ENCODE measurements around the gene GPR55. TPM values are rescaled to one million over a fixed set of nuclear protein-coding genes. Genes with fewer than 3 reads are reported as not detected.

GPR55 gene
- total and polyA plus RNA-seq, 10 of the 15 experiments (the other 5 are each of a cell fraction or from before 2014, with no cell fraction given) = 2.1 to 30.1 (median 16.2) TPM

DNA sequence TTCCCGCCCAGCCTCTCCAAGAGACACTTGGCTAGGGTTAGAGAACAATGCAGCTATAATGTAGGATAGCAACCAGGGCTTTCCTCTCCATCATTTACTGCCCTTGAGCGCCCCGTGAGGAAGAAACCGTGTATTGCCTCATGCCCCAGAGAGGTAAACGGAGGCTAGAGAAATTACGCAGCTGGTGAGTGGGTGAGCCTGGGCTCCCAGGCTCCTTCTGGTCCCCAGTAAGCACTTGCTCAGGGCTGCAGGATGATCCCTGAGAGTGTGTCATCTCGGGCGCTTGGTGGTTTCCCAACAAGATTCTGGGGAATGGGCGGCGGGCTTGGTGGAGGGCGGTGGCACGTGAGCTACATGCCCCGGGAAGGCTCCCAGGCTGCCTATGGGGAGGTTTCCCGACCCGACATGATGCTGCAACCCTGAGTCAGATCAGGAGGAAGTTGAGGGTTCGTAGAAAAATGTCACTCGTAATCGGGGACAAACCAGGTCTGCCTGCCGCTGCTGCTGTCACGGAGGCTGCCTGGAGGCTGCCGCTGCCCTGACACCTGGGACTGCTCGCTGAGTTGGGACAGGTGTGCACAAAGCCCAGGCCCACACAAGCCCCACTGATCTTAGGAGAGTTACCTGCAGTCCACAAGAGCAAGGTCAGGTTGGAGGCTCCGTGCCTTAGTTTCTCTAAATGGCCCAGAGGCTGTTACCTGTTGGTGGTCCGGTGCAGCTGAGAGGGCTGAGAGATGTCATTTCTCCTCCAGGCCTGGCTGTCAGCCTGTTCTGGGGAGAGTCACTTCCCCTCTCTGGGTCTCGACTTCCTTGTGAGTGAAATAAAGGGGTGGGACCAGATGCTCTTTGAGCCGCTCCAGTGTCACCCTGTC lies at the start of gene GPR55 (continued):
- TF ChIP-seq USF1 (IDR thresholded peaks at IDR 0.05; ENCODE audit: borderline replicate concordance, extremely low read length, insufficient read depth, low read depth, low read length) (no peak), ZNF622 (IDR thresholded peaks at IDR 0.05) (no peak), HDAC6 (IDR thresholded peaks at IDR 0.05; ENCODE audit: unreplicated experiment) (no peak), ESRRA (IDR thresholded peaks at IDR 0.05; ENCODE audit: low read length) (no peak), IRF4 (IDR thresholded peaks at IDR 0.05; ENCODE audit: low read depth, low read length) (peak; percentile 72), SMC3 (IDR thresholded peaks at IDR 0.05; ENCODE audit: borderline replicate concordance, low read length) (peak; percentile 13; the same call in 1 of the 2 replicates), USF2 (IDR thresholded peaks at IDR 0.05; ENCODE audit: borderline replicate concordance, low read depth, low read length) (no peak), FOS (IDR thresholded peaks at IDR 0.05; ENCODE audit: borderline replicate concordance, extremely low read depth, insufficient read length) (no peak), WRNIP1 (IDR thresholded peaks at IDR 0.05; ENCODE audit: borderline replicate concordance, low read depth, low read length) (no peak), MTA3 (IDR thresholded peaks at IDR 0.05; ENCODE audit: borderline replicate concordance, low read length) (no peak), YBX1 (IDR thresholded peaks at IDR 0.05) (no peak), MAX (IDR thresholded peaks at IDR 0.05; ENCODE audit: low read depth, low read length) (no peak), HDGF (IDR thresholded peaks at IDR 0.05) (peak; percentile 58), SPI1 (IDR thresholded peaks at IDR 0.05; ENCODE audit: borderline replicate concordance, insufficient read depth, low read depth, low read length) (peak; percentile 87), REST (IDR thresholded peaks at IDR 0.05; ENCODE audit: low read depth, low read length) (no peak), MTA2 (IDR thresholded peaks at IDR 0.05; ENCODE audit: low read depth) (peak; percentile 19; the same call in 1 of the 2 replicates)
- TF ChIP-seq, protein P1, sequence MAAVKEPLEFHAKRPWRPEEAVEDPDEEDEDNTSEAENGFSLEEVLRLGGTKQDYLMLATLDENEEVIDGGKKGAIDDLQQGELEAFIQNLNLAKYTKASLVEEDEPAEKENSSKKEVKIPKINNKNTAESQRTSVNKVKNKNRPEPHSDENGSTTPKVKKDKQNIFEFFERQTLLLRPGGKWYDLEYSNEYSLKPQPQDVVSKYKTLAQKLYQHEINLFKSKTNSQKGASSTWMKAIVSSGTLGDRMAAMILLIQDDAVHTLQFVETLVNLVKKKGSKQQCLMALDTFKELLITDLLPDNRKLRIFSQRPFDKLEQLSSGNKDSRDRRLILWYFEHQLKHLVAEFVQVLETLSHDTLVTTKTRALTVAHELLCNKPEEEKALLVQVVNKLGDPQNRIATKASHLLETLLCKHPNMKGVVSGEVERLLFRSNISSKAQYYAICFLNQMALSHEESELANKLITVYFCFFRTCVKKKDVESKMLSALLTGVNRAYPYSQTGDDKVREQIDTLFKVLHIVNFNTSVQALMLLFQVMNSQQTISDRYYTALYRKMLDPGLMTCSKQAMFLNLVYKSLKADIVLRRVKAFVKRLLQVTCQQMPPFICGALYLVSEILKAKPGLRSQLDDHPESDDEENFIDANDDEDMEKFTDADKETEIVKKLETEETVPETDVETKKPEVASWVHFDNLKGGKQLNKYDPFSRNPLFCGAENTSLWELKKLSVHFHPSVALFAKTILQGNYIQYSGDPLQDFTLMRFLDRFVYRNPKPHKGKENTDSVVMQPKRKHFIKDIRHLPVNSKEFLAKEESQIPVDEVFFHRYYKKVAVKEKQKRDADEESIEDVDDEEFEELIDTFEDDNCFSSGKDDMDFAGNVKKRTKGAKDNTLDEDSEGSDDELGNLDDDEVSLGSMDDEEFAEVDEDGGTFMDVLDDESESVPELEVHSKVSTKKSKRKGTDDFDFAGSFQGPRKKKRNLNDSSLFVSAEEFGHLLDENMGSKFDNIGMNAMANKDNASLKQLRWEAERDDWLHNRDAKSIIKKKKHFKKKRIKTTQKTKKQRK (IDR thresholded peaks at IDR 0.05; ENCODE audit: low read depth, low read length) = no peak
- TF ChIP-seq, protein P2, sequence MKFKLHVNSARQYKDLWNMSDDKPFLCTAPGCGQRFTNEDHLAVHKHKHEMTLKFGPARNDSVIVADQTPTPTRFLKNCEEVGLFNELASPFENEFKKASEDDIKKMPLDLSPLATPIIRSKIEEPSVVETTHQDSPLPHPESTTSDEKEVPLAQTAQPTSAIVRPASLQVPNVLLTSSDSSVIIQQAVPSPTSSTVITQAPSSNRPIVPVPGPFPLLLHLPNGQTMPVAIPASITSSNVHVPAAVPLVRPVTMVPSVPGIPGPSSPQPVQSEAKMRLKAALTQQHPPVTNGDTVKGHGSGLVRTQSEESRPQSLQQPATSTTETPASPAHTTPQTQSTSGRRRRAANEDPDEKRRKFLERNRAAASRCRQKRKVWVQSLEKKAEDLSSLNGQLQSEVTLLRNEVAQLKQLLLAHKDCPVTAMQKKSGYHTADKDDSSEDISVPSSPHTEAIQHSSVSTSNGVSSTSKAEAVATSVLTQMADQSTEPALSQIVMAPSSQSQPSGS (IDR thresholded peaks at IDR 0.05; ENCODE audit: low read length) = no peak
